ENCODE measurements around the gene CAAP1.

GRCh38 chr9:26856413-26857032 lies 36.1 kb downstream of the CAAP1 start:
- no peak for TF ChIP-seq SP1 (IDR thresholded peaks at IDR 0.05)
- peak; percentile 59 for TF ChIP-seq CTCF (IDR thresholded peaks at IDR 0.05; ENCODE audit: low read depth, low read length, missing input control)
- no peak for TF ChIP-seq REST (IDR thresholded peaks at IDR 0.05)
- TF ChIP-seq MAX (IDR thresholded peaks at IDR 0.05): no peak
- no peak for TF ChIP-seq ZBTB33 (IDR thresholded peaks at IDR 0.05)
- no peak for TF ChIP-seq YY1 (IDR thresholded peaks at IDR 0.05)
- no peak for TF ChIP-seq EGR1 (IDR thresholded peaks at IDR 0.05; ENCODE audit: low read depth in 2 of 2)

Measured in liver (tissue), 3 donors.